HG03064 (cell line): ENCODE data around the gene IL20RB.

Experiments
- ATAC-seq: cut with Tn5 transposase; IDR thresholded peaks from one replicate; pipeline ENCODE4 v1.9.1; 2021; ENCODE audit warnings: low read depth; ENCODE audit not compliant: unreplicated experiment

IL20RB gene

GRCh38 chr3:136957751-136958288 is at the start of gene IL20RB:
Gene IL20RB (plus strand): TSS chr3:136957983. CDS start chr3:136958114, 131 bp downstream.
- no peak for ATAC-seq

- no peak for ATAC-seq
Measured at GRCh38 chr3:136908297-136908696, 49.5 kb upstream of the IL20RB start.

GRCh38 chr3:136909187-136909586 is 48.6 kb upstream of the IL20RB start:
- ATAC-seq: peak; percentile 75

GRCh38 chr3:136910697-136911096 is 47.1 kb upstream of the IL20RB start:
- ATAC-seq: no peak

GRCh38 chr3:136913168-136913567 is 44.6 kb upstream of the IL20RB start:
- no peak for ATAC-seq

GRCh38 chr3:136914739-136915138 is 43.0 kb upstream of the IL20RB start:
- ATAC-seq: no peak

GRCh38 chr3:136916223-136916622 is 41.6 kb upstream of the IL20RB start:
- no peak for ATAC-seq

- peak; percentile 79 for ATAC-seq
Measured at GRCh38 chr3:136919799-136920580, 37.8 kb upstream of the IL20RB start.

- ATAC-seq: no peak
Measured at GRCh38 chr3:136920904-136921611, 36.7 kb upstream of the IL20RB start.

GRCh38 chr3:136925425-136926190 is 32.2 kb upstream of the IL20RB start:
- no peak for ATAC-seq

GRCh38 chr3:136928240-136928639 is 29.5 kb upstream of the IL20RB start:
- ATAC-seq: no peak

GRCh38 chr3:136929977-136930670 is 27.7 kb upstream of the IL20RB start:
- ATAC-seq: no peak

- no peak for ATAC-seq
Measured at GRCh38 chr3:136931606-136932005, 26.2 kb upstream of the IL20RB start.

- no peak for ATAC-seq
Measured at GRCh38 chr3:136932523-136932922, 25.3 kb upstream of the IL20RB start.

GRCh38 chr3:136932978-136933772 is 24.6 kb upstream of the IL20RB start:
- no peak for ATAC-seq

- ATAC-seq: no peak
Measured at GRCh38 chr3:136937175-136937574, 20.6 kb upstream of the IL20RB start.

- no peak for ATAC-seq
Measured at GRCh38 chr3:136937851-136938250, 19.9 kb upstream of the IL20RB start.

- ATAC-seq: no peak
Measured at GRCh38 chr3:136938334-136938733, 19.4 kb upstream of the IL20RB start.

GRCh38 chr3:136939489-136939888 is 18.3 kb upstream of the IL20RB start:
- ATAC-seq: no peak

- no peak for ATAC-seq
Measured at GRCh38 chr3:136942803-136943202, 15.0 kb upstream of the IL20RB start.
